IPS-18a (cell line): Measurements from ENCODE around the gene PEPD.

Experiments used
- H3K27ac ChIP-seq: one replicate; pipeline ENCODE4 v1.5.1; 2013; ENCODE audit warnings: low read length
- H3K27me3 ChIP-seq: one replicate; pipeline ENCODE4 v1.6.1; 2013; ENCODE audit warnings: mild to moderate bottlenecking, low read length; ENCODE audit not compliant: control insufficient read depth, insufficient read depth
- H3K36me3 ChIP-seq: one replicate; pipeline ENCODE4 v1.6.1; 2013; ENCODE audit warnings: low read depth, low read length; ENCODE audit not compliant: control insufficient read depth
- H3K4me1 ChIP-seq: one replicate; pipeline ENCODE4 v1.6.1; 2013; ENCODE audit warnings: low read depth, low read length; ENCODE audit not compliant: control insufficient read depth
- H3K4me3 ChIP-seq: one replicate; pipeline ENCODE4 v1.5.1; 2013; ENCODE audit warnings: low read length
- H3K9ac ChIP-seq: one replicate; pipeline ENCODE4 v1.6.1; 2013; ENCODE audit warnings: mild to moderate bottlenecking, low read length, moderate library complexity
- H3K9me3 ChIP-seq: one replicate; pipeline ENCODE4 v1.6.1; 2013; ENCODE audit warnings: low read depth, low read length; ENCODE audit not compliant: control insufficient read depth

PEPD gene

DNA sequence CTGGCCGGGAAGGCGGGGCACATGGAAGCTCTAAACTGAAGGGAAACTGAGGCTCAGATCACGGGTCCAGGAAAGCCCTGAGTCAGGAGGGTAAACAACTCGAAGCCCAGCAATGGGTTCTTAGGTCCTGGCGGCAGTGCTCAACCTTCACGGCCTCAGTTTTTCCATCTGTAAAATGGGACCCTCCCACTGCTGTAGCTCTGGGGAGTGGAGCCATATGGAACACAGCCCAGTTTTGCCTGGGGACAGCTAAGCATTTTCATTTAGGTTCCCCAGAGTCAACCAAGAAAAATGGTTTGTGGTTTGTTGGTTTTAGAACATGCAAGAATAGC, 117.7 kb downstream of the PEPD start:
- Histone ChIP-seq H3K36me3 (no peaks in the 10 kb centered on the region), H3K27ac (no peak overlapping the region), H3K4me1 (no peaks in the 10 kb centered on the region), H3K9me3 (no peaks in the 10 kb centered on the region), H3K4me3 (no peak overlapping the region), H3K9ac (no peak overlapping the region), H3K27me3 (no peaks in the 10 kb centered on the region)

DNA sequence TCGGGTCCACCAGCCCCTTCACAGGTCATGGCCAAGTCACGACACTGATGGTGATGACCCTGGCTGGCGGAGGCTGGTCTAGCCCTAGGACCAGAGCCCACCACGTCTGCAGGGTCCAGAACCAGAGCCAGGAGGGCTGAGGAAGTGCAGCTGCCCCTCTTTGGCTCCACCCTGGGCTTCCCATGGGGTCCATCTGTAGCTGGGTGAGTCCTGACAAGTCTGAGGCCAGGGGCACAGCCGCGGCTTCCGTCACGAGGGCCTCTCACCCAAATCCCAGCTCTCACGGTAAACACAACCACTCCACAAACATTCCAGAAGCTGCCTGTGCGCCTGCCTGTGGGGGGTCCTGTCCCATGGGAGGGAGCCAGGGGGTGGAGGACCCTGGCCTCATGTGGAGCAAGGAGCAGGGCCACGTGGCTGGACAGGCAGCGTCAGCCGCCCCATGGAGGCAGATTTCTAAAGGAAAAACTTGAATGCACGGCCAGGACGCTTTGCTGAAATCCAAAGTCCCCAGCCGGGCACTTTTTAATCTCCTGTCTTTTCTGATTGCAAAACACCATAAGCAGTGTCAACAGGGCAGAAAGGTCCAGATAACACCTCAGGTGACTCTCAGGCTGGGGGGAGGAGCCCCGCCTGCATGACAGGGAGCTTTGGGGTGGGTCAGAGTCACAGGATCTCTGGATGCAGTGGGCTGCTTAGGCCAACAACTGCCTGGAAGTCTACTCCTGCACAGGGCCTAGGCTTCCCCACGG, 118.2 kb downstream of the PEPD start:
- no peak overlapping the region for H3K27ac ChIP-seq
- H3K27me3 ChIP-seq = no peaks in the 10 kb centered on the region
- H3K4me3 ChIP-seq = no peak overlapping the region
- H3K4me1 ChIP-seq = no peaks in the 10 kb centered on the region
- no peak overlapping the region for H3K9ac ChIP-seq
- H3K36me3 ChIP-seq = no peaks in the 10 kb centered on the region
- no peaks in the 10 kb centered on the region for H3K9me3 ChIP-seq

DNA sequence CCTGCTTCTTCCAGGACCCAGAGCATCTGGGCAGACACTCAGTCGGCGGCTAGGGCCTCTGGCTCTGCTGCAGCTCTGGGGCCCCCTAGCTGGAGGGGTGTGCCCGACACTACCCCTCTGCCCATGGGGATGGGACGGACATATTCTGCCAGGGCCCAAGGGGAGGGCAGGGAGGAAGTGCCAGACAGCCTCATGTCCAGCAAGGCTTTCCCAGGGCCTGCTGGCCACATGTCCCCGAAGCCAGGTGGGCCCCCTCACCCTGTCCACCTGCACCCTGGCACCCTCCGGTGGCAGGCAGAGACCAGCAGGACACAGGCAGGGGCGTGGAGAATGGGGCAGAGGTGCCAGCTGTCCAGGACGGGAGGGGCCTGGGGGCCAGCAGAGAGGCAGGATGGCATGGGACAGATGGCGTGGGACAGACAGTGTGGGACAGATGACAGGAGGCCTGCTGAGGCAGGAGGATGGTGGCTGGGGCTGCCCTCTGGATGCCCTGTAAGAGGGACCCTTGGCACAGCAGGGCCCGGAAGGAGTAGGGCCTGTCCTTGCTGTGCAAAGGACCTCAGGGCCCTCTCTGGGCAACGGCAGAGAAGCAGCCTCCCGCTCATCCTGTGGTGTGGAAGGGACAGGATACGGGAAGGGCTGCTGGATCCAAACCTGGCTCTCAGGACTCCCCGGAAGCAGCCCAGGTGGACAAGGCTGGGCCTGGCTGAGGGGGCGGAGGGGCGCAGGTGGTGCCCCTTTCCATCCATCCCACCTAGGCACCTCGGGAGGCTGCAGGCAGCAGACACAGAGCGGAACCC, 119.0 kb downstream of the PEPD start:
- no peak overlapping the region for H3K9ac ChIP-seq
- H3K9me3 ChIP-seq = no peaks in the 10 kb centered on the region
- no peaks in the 10 kb centered on the region for H3K4me1 ChIP-seq

DNA sequence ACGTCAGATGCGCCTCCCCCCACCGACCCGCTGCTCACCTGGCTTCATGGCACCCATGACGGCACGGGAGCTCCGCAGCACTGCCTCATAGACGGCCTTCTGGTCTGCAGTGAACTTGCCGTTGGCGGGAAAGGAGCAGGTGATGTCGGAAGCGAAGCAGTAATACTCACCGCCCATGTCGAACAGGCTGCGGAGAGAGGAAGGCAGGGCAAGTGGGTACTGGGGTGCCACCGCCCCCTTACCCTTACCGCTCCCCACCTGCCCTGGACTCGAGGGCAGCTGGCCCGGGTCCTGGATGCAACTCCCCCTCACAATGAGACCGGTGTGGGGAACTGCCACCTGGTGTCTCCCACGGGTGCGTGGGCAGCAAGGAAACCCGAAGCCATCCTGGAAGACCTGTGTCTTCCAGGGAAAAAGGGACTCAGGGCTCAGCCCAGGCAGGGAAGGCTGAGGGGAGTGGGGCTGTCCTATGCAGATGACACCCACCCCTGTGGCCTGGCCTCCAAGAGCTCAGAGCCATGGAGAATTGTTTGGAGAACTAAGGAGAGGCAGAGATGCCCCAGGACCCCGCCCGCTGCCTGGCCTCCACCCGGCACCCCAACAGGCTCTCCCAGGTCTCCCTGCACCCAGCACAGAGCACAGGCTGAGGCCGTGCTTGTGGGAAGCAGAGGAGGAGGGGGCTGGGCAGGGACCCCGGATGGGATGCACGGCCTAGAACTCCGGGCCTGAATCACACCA, 119.7 kb downstream of the PEPD start:
- Histone ChIP-seq H3K4me3 (no peak overlapping the region), H3K27ac (no peak overlapping the region), H3K27me3 (no peaks in the 10 kb centered on the region), H3K9ac (no peak overlapping the region), H3K9me3 (no peaks in the 10 kb centered on the region), H3K4me1 (no peaks in the 10 kb centered on the region), H3K36me3 (no peaks in the 10 kb centered on the region)

More for the DNA sequence above, 119.0 kb downstream of the PEPD start:
- Histone ChIP-seq H3K4me3 (no peak overlapping the region), H3K27me3 (no peaks in the 10 kb centered on the region), H3K27ac (no peak overlapping the region), H3K36me3 (no peaks in the 10 kb centered on the region)

DNA sequence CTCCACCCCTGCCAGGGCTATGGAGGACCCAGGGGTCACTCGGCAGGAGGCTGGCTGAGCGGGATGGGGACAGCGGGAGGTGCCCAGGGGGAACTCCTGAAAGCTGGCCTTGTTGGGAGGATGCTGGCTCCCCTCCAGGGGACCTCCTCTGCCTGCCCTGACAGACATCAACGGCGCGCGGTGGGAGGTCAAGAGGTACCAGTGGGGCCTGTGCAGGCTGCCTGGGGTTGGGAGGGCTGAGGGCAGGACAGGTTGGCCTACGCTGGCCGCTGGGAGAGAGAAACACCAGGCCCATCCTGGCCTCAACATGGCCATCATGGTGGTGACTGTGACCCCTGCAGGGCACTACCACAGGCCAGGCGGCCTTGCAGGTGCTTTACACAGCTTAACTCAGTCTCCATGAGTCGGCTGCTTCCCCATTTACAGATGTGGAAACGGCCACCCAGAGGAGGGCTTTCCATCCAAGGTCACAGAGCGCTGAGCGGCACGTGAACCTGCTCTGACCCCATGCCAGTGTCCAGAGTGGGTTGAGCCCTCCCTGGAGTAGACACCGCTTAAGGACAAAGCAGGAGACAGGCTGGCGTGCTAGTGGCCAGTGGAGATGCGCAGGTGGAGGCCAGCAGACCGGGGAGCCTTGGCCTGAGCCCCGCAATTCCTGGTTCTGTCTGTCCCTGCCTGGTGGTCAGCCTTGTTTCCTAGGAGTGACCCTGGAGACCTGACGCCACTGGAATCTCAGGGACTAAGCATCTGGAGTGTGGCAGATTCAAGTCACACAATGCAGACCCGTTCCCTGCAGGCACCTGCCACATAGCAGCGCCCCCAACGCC, 120.5 kb downstream of the PEPD start:
- no peaks in the 10 kb centered on the region for H3K4me1 ChIP-seq
- H3K27me3 ChIP-seq = no peaks in the 10 kb centered on the region
- H3K27ac ChIP-seq = no peak overlapping the region

DNA sequence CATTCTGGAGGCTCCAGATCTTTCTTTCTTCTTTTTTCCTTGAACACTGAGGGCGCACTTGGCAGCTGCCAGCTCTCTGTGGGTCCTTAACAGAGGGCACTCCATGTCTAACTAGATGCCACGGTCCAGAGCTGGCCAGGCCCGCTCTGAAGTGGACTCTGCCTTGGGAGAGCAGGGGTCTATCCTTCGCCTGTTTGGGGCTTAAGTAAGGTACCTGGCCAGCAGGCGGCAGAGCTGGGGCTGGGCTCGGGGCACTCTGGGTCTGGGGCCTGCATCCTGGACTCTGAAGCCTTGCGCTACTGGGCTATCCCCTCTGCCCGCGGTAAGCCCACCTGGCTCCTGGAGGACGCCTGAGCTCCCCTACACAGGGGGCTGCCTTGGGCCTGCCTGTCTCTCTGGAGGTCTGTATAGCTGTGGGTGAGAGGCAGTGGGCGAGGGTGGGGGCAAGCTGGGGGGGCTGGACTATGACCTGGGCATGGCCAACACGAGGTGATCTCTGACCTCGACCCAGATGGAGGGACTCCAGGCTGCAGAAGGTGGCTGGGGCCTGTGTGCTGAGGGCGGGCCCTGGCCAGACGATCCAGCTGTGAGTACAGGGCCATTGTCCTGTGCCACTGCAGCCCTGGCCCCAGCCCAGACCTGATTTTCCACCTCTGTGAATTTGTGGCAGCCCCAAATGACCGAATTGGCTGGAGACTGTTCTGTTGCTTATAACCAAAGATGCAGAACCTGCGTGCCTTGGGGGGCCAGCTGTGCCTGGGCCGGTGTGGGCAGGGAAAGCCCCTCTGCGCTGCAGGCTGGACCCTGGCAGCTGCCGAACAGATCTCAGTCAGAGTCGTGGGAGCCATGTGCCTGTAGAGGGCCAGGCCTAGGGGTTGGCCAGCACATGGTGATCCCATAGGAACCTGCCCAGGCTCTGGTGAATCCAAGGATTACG, 121.6 kb downstream of the PEPD start:
- Histone ChIP-seq H3K4me1 (no peaks in the 10 kb centered on the region), H3K4me3 (no peak overlapping the region), H3K9ac (no peak overlapping the region), H3K27ac (no peak overlapping the region), H3K27me3 (no peaks in the 10 kb centered on the region), H3K9me3 (no peaks in the 10 kb centered on the region), H3K36me3 (no peaks in the 10 kb centered on the region)

More for the DNA sequence above, 120.5 kb downstream of the PEPD start:
- no peaks in the 10 kb centered on the region for H3K9me3 ChIP-seq
- no peak overlapping the region for H3K9ac ChIP-seq
- H3K4me3 ChIP-seq = no peak overlapping the region
- H3K36me3 ChIP-seq = no peaks in the 10 kb centered on the region

DNA sequence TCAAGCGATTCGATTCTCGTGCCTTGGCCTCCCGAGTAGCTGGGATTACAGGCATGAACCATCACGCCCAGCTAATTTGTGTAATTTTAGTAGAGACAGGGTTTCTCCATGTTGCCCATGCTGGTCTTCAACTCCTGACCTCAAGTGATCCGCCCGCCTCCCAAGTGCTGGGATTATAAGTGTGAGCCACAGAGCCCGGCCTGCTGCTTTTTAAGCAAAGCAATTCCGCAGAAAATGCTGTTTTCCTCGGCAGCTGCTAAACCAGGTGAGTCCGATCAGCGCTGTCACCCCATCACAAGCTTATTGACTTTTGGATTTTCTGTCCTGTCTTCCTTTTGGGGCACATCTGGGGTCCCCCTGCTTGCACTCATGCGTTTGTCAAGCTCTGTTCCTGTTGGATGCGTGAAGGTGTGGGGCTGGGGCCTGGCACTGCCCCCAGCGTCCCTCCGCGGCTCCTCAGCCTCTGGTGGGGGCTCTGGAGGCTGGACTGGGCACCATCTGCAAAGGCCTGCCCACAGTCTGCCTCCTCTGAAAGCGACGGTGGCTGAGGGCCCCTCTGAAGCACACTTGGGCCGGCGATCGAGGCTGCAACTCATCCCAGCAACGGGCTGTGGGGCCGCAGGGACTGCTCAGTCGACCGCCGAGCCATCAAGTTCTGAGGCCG, 122.4 kb downstream of the PEPD start:
- H3K27me3 ChIP-seq = no peaks in the 10 kb centered on the region
- no peak overlapping the region for H3K9ac ChIP-seq
- no peaks in the 10 kb centered on the region for H3K4me1 ChIP-seq
- H3K36me3 ChIP-seq = no peaks in the 10 kb centered on the region
- no peak overlapping the region for H3K4me3 ChIP-seq
- no peaks in the 10 kb centered on the region for H3K9me3 ChIP-seq
- H3K27ac ChIP-seq = no peak overlapping the region

DNA sequence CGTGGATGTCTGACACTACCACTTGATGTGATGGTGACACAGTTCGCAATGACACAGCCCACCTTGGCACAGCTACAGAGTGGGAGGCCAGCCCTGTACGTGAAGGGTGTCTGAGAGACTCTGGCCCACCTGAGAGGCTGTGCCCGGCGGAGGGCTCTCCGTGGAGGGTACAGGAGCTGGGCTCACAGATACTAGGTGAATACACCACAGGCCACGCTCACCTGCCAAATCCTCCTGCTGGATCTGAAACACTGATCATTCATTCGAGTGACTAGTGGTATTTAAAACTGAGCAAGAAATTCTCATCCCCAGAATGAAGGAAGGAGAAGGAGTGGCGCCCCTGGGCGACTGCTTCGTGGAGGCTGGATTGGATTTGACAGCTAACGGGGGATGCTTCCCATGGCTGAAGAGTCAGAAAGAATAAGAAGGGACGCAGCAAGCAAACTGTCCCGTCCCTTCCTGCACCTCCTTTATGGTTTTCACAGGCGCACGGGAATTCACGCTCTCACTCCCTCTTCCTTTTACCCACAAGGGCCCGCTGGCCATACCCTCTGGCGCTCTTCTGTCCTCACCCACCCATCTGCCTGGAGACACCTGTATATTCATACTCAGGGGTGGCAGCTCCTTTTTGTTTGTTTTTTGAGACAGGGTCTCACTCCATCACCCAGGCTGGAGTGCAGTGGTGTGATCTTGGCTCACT, 123.1 kb downstream of the PEPD start:
- H3K27me3 ChIP-seq = no peaks in the 10 kb centered on the region
- no peak overlapping the region for H3K4me3 ChIP-seq
- H3K9ac ChIP-seq = no peak overlapping the region
- H3K27ac ChIP-seq = no peak overlapping the region
- no peaks in the 10 kb centered on the region for H3K4me1 ChIP-seq
- H3K36me3 ChIP-seq = no peaks in the 10 kb centered on the region
- no peaks in the 10 kb centered on the region for H3K9me3 ChIP-seq

DNA sequence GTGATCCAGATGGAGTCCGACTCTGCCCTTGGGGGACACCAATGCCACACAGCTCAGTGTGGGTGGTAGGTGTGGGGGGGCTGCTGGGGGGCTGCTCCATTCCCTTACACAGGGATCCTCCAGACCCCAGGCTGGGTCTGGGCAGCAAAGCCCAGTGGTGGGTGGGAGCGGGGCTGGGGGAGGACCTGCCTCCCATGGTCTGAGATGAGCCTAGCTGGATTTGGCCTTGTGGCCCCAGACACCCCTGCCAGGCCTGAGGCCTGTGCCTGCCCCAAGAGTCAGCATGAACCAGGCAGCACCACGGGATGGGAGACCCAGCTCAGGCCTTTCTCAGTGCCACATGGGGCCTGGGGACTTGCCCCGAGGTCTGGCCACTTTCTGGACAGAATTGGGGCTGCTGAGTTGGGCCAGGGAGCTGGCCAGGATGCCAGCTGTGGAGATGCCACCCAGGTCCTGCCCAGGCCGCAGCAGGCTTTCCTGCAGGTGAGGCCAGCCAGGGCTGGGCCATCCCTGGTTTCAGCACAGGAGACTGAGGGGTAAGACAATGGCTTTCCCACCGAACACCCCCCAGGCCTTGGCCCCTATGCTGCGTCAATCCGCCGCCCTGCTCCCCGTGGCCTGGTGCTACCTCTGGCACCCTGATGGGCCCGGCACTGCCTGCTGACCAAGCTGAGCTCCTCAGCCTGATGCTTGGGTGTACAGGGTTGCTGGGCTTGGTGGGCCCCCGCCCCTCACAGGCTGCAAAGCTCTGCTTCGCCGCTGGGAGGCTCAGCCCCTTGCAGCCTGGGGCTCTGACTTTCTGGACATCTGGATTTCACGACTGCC, 123.8 kb downstream of the PEPD start:
- H3K4me1 ChIP-seq = no peaks in the 10 kb centered on the region
- no peak overlapping the region for H3K27ac ChIP-seq
- H3K9ac ChIP-seq = no peak overlapping the region
- H3K9me3 ChIP-seq = no peaks in the 10 kb centered on the region
- no peaks in the 10 kb centered on the region for H3K36me3 ChIP-seq
- no peaks in the 10 kb centered on the region for H3K27me3 ChIP-seq
- no peak overlapping the region for H3K4me3 ChIP-seq
